Naive B cell (primary cell): ENCODE measurements around the gene NCKIPSD. TPM values are rescaled to one million over a fixed set of nuclear protein-coding genes. Genes with fewer than 3 reads are reported as not detected.
"Not testable (repeated sequence)": the region's sequence is repeated elsewhere in the genome, so short reads cannot be mapped to it uniquely, and the experiment has no call there.

Experiments used
- ATAC-seq, 2 donors: fragments of 150-1000 bp; cut with Tn5 transposase; 2 replicates each; pipeline ENCODE4 v1.10.0; 2021; ENCODE audit warnings: low read depth in 2 of 2, mild to moderate bottlenecking in 2 of 2, moderate library complexity in 2 of 2
- DNase-seq: peaks from one replicate; pipeline ENCODE4 v3.0.0; 2022
- H3K27ac Mint-ChIP-seq, 6 donors: one replicate each; pipeline ENCODE4 v1.8.0; 2020 to 2022; ENCODE audit warnings: mild to moderate bottlenecking in 6 of 6, mixed read lengths in 6 of 6, moderate library complexity in 5 of 6, inconsistent platforms in 2 of 6
- H3K27me3 Mint-ChIP-seq, 3 donors: one replicate each; pipeline ENCODE4 v1.8.0; 2021 to 2022; ENCODE audit warnings: mixed read lengths in 3 of 3, mild to moderate bottlenecking in 1 of 3
- H3K36me3 Mint-ChIP-seq, 2 donors: one replicate each; pipeline ENCODE4 v1.8.0; 2020 to 2022; ENCODE audit warnings: mixed read lengths in 2 of 2, inconsistent platforms in 1 of 2, mild to moderate bottlenecking in 1 of 2
- H3K4me1 Mint-ChIP-seq, 3 donors: one replicate each; pipeline ENCODE4 v1.8.0; 2020 to 2022; ENCODE audit warnings: mixed read lengths in 3 of 3, inconsistent platforms in 1 of 3, mild to moderate bottlenecking in 1 of 3, moderate library complexity in 1 of 3
- H3K4me3 Mint-ChIP-seq, 8 donors: one replicate each; pipeline ENCODE4 v1.8.0; 2020 to 2022; ENCODE audit warnings: mild to moderate bottlenecking in 8 of 8, mixed read lengths in 8 of 8, moderate library complexity in 8 of 8, inconsistent platforms in 2 of 8
- H3K9me3 Mint-ChIP-seq, 7 donors: one replicate each; pipeline ENCODE4 v1.8.0; 2020 to 2022; ENCODE audit warnings: mixed read lengths in 7 of 7, mild to moderate bottlenecking in 5 of 7, inconsistent platforms in 2 of 7, moderate library complexity in 1 of 7
- polyA plus RNA-seq, 6 donors: library from polyadenylated mRNA; unstranded; fragments of 300-500 nt; fragmentation: Illumina TruSeq; gene quantifications; one replicate each; pipeline ENCODE4 v1.2.3, GENCODE V29; 2021; ENCODE audit warnings: low read depth in 6 of 6

The NCKIPSD gene
- 10 to 100 TPM in 1 of 6 donors, 1 to 10 TPM in 5; 3.3 to 11.2 (median 4.9) TPM for polyA plus RNA-seq

GRCh38 chr3:48685603-48686511, at the start of gene NCKIPSD:
Gene NCKIPSD (minus strand): TSS chr3:48685915. CDS start chr3:48685807, 108 bp downstream.
- DNase-seq: peak; percentile 90
- peak; percentile 82 to 85 for ATAC-seq
- Mint-ChIP-seq H3K36me3 (peaks cover 0 to 1% of the 10 kb centered on the region in 2 donors), H3K4me1 (peaks cover 21 to 35% (median 25%) of the 10 kb centered on the region in 3 donors), H3K4me3 (peak within 1 kb of the TSS; percentile 84 to 96 (median 92)), H3K27ac (peak within 1 kb of the TSS; percentile 83 to 94 (median 90)), H3K9me3 (no peaks in the 10 kb centered on the region), H3K27me3 (no peaks in the 10 kb centered on the region)

- not testable (repeated sequence) for H3K27me3 Mint-ChIP-seq, DNase-seq, ATAC-seq, H3K36me3 Mint-ChIP-seq, H3K9me3 Mint-ChIP-seq, H3K4me1 Mint-ChIP-seq, H3K4me3 Mint-ChIP-seq
- peak overlapping the region in 1 of 6 donors; percentile 47 for H3K27ac Mint-ChIP-seq
These were observed 49.5 kb upstream of the NCKIPSD start for GRCh38 chr3:48735075-48735767.

- not testable (repeated sequence) for DNase-seq
These were observed 48.8 kb upstream of the NCKIPSD start for GRCh38 chr3:48734541-48734940.

GRCh38 chr3:48733752-48734518, 48.2 kb upstream of the NCKIPSD start:
- not testable (repeated sequence) for ATAC-seq, H3K36me3 Mint-ChIP-seq, H3K4me3 Mint-ChIP-seq, DNase-seq, H3K27ac Mint-ChIP-seq, H3K27me3 Mint-ChIP-seq, H3K9me3 Mint-ChIP-seq, H3K4me1 Mint-ChIP-seq

More at GRCh38 chr3:48734541-48734940, 48.8 kb upstream of the NCKIPSD start:
- not testable (repeated sequence) for H3K36me3 Mint-ChIP-seq, ATAC-seq, H3K27ac Mint-ChIP-seq, H3K27me3 Mint-ChIP-seq, H3K4me1 Mint-ChIP-seq, H3K4me3 Mint-ChIP-seq, H3K9me3 Mint-ChIP-seq

- Mint-ChIP-seq H3K27me3 (peaks cover 0 to 6% (median 5%) of the 10 kb centered on the region in 3 donors), H3K9me3 (peaks cover 0 to 4% (median 0%) of the 10 kb centered on the region in 7 donors), H3K4me3 (no peak overlapping the region), H3K27ac (no peak overlapping the region), H3K4me1 (no peaks in the 10 kb centered on the region), H3K36me3 (no peaks in the 10 kb centered on the region)
- no peak for DNase-seq
- ATAC-seq: no peak
These were observed 41.8 kb upstream of the NCKIPSD start for GRCh38 chr3:48727511-48727910.

- not testable (repeated sequence) for H3K27ac Mint-ChIP-seq, H3K36me3 Mint-ChIP-seq, ATAC-seq, H3K9me3 Mint-ChIP-seq, H3K4me1 Mint-ChIP-seq, DNase-seq, H3K4me3 Mint-ChIP-seq
- peaks cover 0 to 14% (median 5%) of the 10 kb centered on the region in 3 donors for H3K27me3 Mint-ChIP-seq
These were observed 39.6 kb upstream of the NCKIPSD start for GRCh38 chr3:48725185-48725855.

- ATAC-seq (no peak), DNase-seq (no peak)
- Mint-ChIP-seq H3K4me1 (no peaks in the 10 kb centered on the region), H3K9me3 (peaks cover 0 to 4% (median 0%) of the 10 kb centered on the region in 7 donors), H3K27ac (no peak overlapping the region), H3K27me3 (peaks cover 5 to 24% (median 9%) of the 10 kb centered on the region in 3 donors), H3K36me3 (no peaks in the 10 kb centered on the region), H3K4me3 (no peak overlapping the region)
These were observed 38.0 kb upstream of the NCKIPSD start for GRCh38 chr3:48723725-48724124.

- not testable (repeated sequence) for H3K36me3 Mint-ChIP-seq, H3K4me1 Mint-ChIP-seq, ATAC-seq, H3K9me3 Mint-ChIP-seq, H3K27ac Mint-ChIP-seq, H3K4me3 Mint-ChIP-seq, DNase-seq
- H3K27me3 Mint-ChIP-seq: peaks cover 5 to 24% (median 9%) of the 10 kb centered on the region in 3 donors
These were observed 37.6 kb upstream of the NCKIPSD start for GRCh38 chr3:48723293-48723692.

- DNase-seq (peak; percentile 97), ATAC-seq (peak; percentile 99)
- Mint-ChIP-seq H3K27me3 (peaks cover 0 to 18% (median 9%) of the 10 kb centered on the region in 3 donors), H3K4me3 (peak within 1 kb of the TSS; percentile 94 to 99 (median 98)), H3K27ac (peak within 1 kb of the TSS; percentile 96 to 99 (median 98)), H3K9me3 (no peaks in the 10 kb centered on the region), H3K36me3 (no peaks in the 10 kb centered on the region), H3K4me1 (peaks cover 24 to 37% (median 35%) of the 10 kb centered on the region in 3 donors)
These were observed 31.4 kb upstream of the NCKIPSD start, which contains the start of gene IP6K2 for GRCh38 chr3:48716982-48717746. Gene IP6K2 (minus strand): TSS chr3:48717221. CDS start chr3:48695291, 21,930 bp downstream.

GRCh38 chr3:48716508-48716981, 30.8 kb upstream of the NCKIPSD start:
- Mint-ChIP-seq H3K27me3 (peaks cover 0 to 17% (median 9%) of the 10 kb centered on the region in 3 donors), H3K9me3 (no peaks in the 10 kb centered on the region), H3K4me1 (peaks cover 27 to 41% (median 39%) of the 10 kb centered on the region in 3 donors), H3K4me3 (peak overlapping the region; percentile 94 to 99 (median 98)), H3K36me3 (no peaks in the 10 kb centered on the region), H3K27ac (peak overlapping the region; percentile 96 to 99 (median 98))
- ATAC-seq (peak; percentile 12 to 16), DNase-seq (peak; percentile 18)

- no peaks in the 10 kb centered on the region for H3K9me3 Mint-ChIP-seq
- peaks cover 30 to 53% (median 47%) of the 10 kb centered on the region in 3 donors for H3K4me1 Mint-ChIP-seq
- H3K36me3 Mint-ChIP-seq: no peaks in the 10 kb centered on the region
- DNase-seq (no peak), ATAC-seq (no peak)
- H3K27ac Mint-ChIP-seq: peak overlapping the region in 5 of 6 donors; percentile 47 to 98 (median 96)
- H3K27me3 Mint-ChIP-seq: peaks cover 0 to 9% (median 9%) of the 10 kb centered on the region in 3 donors
- peak overlapping the region; percentile 94 to 99 (median 98) for H3K4me3 Mint-ChIP-seq
These were observed 29.6 kb upstream of the NCKIPSD start for GRCh38 chr3:48715174-48715800.
